SK-N-SH (cell line): ENCODE measurements around the gene DNAJC1. TPM values are rescaled to one million over a fixed set of nuclear protein-coding genes. Genes with fewer than 3 reads are reported as not detected.

Source experiments
- CTCF ChIA-PET: fragments of 300-600, 350-600 bp; formaldehyde crosslinking; extraction: SDS; loops from one replicate; lab custom pipeline; 2021; lab: Yijun Ruan, JAX
- POLR2A ChIA-PET: fragments of 350-600 bp; sonication (Branson Sonifier 250); formaldehyde crosslinking; extraction: SDS; loops from one replicate; lab custom pipeline; 2020; ENCODE audit warnings: antibody characterized with exemption, inconsistent platforms; lab: Yijun Ruan, JAX
- DNase-seq: peaks from one replicate; pipeline ENCODE4 v3.0.0; 2012
- H2AFZ ChIP-seq: fragments of 200-600 bp; sonication (generic); 2 replicates; pipeline ENCODE4 v1.8.1; 2016; ENCODE audit warnings: antibody characterized with exemption, mild to moderate bottlenecking, low read depth
- H3F3A ChIP-seq: fragments of 200-600 bp; sonication (generic); replicated peaks from 2 replicates; pipeline ENCODE3; 2016; ENCODE audit warnings: antibody characterized with exemption, mild to moderate bottlenecking; ENCODE audit not compliant: insufficient read depth
- H3K27ac ChIP-seq, 2 experiments: fragments of 200-500 bp in 1 of 2; fragments of 200-600 bp in 1 of 2; sonication (Bioruptor generic) in 1 of 2; sonication (generic), shearing (Covaris generic) in 1 of 2; 2 replicates each; pipeline versions ENCODE4 v1.5.1 to v1.6.1; 2014 to 2016; ENCODE audit warnings: low read depth in 2 of 2, inconsistent platforms in 1 of 2, low read length in 1 of 2, mild to moderate bottlenecking in 1 of 2, mixed read lengths in 1 of 2
- H3K27me3 ChIP-seq: fragments of 200-600 bp; sonication (generic), shearing (Covaris generic); 2 replicates; pipeline ENCODE4 v1.6.1; 2016; ENCODE audit warnings: mixed run types; ENCODE audit not compliant: insufficient read depth
- H3K36me3 ChIP-seq, 2 experiments: fragments of 200-500 bp in 1 of 2; fragments of 200-600 bp in 1 of 2; sonication (Bioruptor generic) in 1 of 2; sonication (generic) in 1 of 2; replicated peaks in 1 of 2; 2 replicates each; pipeline versions ENCODE3 to v1.5.1; 2014 to 2016; ENCODE audit warnings: low read length in 1 of 2, mild to moderate bottlenecking in 1 of 2; ENCODE audit not compliant: insufficient read depth in 2 of 2, control insufficient read depth in 1 of 2
- H3K4me1 ChIP-seq, 2 experiments: fragments of 200-500 bp in 1 of 2; fragments of 200-600 bp in 1 of 2; sonication (Bioruptor generic) in 1 of 2; sonication (generic), shearing (Covaris generic) in 1 of 2; 2 replicates each; pipeline versions ENCODE4 v1.5.1 to v1.6.1; 2014 to 2016; ENCODE audit warnings: low read depth in 1 of 2, low read length in 1 of 2, mixed run types in 1 of 2; ENCODE audit not compliant: insufficient read depth in 2 of 2, control insufficient read depth in 1 of 2
- H3K4me2 ChIP-seq: fragments of 200-600 bp; sonication (generic), shearing (Covaris generic); 2 replicates; pipeline ENCODE4 v1.6.1; 2017; ENCODE audit warnings: mixed run types
- H3K4me3 ChIP-seq, 2 experiments: fragments of 200-500 bp in 1 of 2; fragments of 200-600 bp in 1 of 2; sonication (Bioruptor generic) in 1 of 2; sonication (generic), shearing (Covaris generic) in 1 of 2; 2 replicates each; pipeline versions ENCODE4 v1.5.1 to v1.8.1; 2014 to 2016; ENCODE audit warnings: low read depth in 2 of 2, inconsistent platforms in 1 of 2, low read length in 1 of 2, mild to moderate bottlenecking in 1 of 2, mixed read lengths in 1 of 2, moderate library complexity in 1 of 2
- H3K79me2 ChIP-seq: fragments of 200-600 bp; sonication (generic); 2 replicates; pipeline ENCODE4 v1.8.1; 2017; ENCODE audit warnings: mild to moderate bottlenecking; ENCODE audit not compliant: insufficient read depth
- H3K9ac ChIP-seq: fragments of 200-600 bp; sonication (generic); 2 replicates; pipeline ENCODE4 v1.6.1; 2017; ENCODE audit warnings: mixed run types
- H3K9me2 ChIP-seq: fragments of 200-600 bp; sonication (generic); 2 replicates; pipeline ENCODE4 v1.6.1; 2017; ENCODE audit warnings: mixed run types
- H3K9me3 ChIP-seq: fragments of 200-600 bp; sonication (generic); 2 replicates; pipeline ENCODE4 v1.6.1; 2017; ENCODE audit warnings: mixed run types, mild to moderate bottlenecking, moderate library complexity
- H4K20me1 ChIP-seq: fragments of 200-600 bp; sonication (generic); 2 replicates; pipeline ENCODE4 v1.6.1; 2017; ENCODE audit warnings: mild to moderate bottlenecking, mixed run types; ENCODE audit not compliant: insufficient read depth
- EP300 ChIP-seq, 2 experiments: IDR thresholded peaks; 2 replicates each; pipeline versions ENCODE4 v1.4.0 to v1.6.1; 2012; ENCODE audit warnings: borderline replicate concordance in 1 of 2, low read depth in 1 of 2, low read length in 1 of 2
- EZH2phosphoT487 ChIP-seq: fragments of 200-600 bp; sonication (generic); IDR thresholded peaks from 2 replicates; pipeline ENCODE4 v1.6.1; 2017; ENCODE audit warnings: low read depth, mixed run types, mild to moderate bottlenecking, antibody characterized with exemption, moderate library complexity, borderline replicate concordance
- FOXJ3 ChIP-seq: sonication (generic); formaldehyde crosslinking; IDR thresholded peaks from 2 replicates; pipeline ENCODE4 v1.5.1; 2020; ENCODE audit warnings: mild to moderate bottlenecking, missing genetic modification reagents
- FOXM1 ChIP-seq: IDR thresholded peaks from 2 replicates; pipeline ENCODE4 v1.4.0; 2012; ENCODE audit warnings: low read depth, mild to moderate bottlenecking
- JUND ChIP-seq: IDR thresholded peaks from 2 replicates; pipeline ENCODE4 v1.4.0; 2012
- MEF2A ChIP-seq: IDR thresholded peaks from 2 replicates; pipeline ENCODE4 v1.4.0; 2012; ENCODE audit warnings: low read depth, borderline replicate concordance
- POLR2AphosphoS5 ChIP-seq: IDR thresholded peaks from 2 replicates; pipeline ENCODE4 v1.6.1; 2012; ENCODE audit warnings: low read depth, low read length
- RAD21 ChIP-seq: IDR thresholded peaks from 2 replicates; pipeline ENCODE4 v1.6.1; 2012; ENCODE audit warnings: mild to moderate bottlenecking, low read length
- REST ChIP-seq: IDR thresholded peaks from 2 replicates; pipeline ENCODE4 v1.6.1; 2012; ENCODE audit warnings: mild to moderate bottlenecking, low read depth, low read length, moderate library complexity
- RFX5 ChIP-seq: IDR thresholded peaks from 2 replicates; pipeline ENCODE4 v1.6.1; 2012; ENCODE audit warnings: mild to moderate bottlenecking, improper control_type of control experiment, low read length
- SIN3A ChIP-seq: IDR thresholded peaks from 2 replicates; pipeline ENCODE4 v1.6.1; 2012; ENCODE audit warnings: low read depth, mild to moderate bottlenecking, low read length, moderate library complexity, borderline replicate concordance
- TAF1 ChIP-seq: IDR thresholded peaks from 2 replicates; pipeline ENCODE4 v1.6.1; 2012; ENCODE audit warnings: low read depth, mild to moderate bottlenecking, low read length, moderate library complexity, borderline replicate concordance
- TCF12 ChIP-seq: IDR thresholded peaks from 2 replicates; pipeline ENCODE4 v1.4.0; 2012
- TEAD4 ChIP-seq: IDR thresholded peaks from 2 replicates; pipeline ENCODE4 v1.4.0; 2012; ENCODE audit warnings: mild to moderate bottlenecking, borderline replicate concordance; ENCODE audit not compliant: insufficient read depth
- USF1 ChIP-seq: IDR thresholded peaks from 2 replicates; pipeline ENCODE4 v1.4.0; 2012; ENCODE audit warnings: low read depth, borderline replicate concordance
- USF2 ChIP-seq: fragments of 150-350 bp; IDR thresholded peaks from 2 replicates; pipeline ENCODE4 v1.6.1; 2017; ENCODE audit warnings: antibody characterized with exemption, low read length, low read depth, borderline replicate concordance
- WGBS: methylation state at CpG from one replicate; pipeline ENCODE4 v1.1.6; 2017; ENCODE audit warnings: low lambda C conversion rate; 5-methylcytosine and 5-hydroxymethylcytosine counted together
- polyA plus RNA-seq, 3 experiments: library from polyadenylated mRNA; depleted of rRNA; stranded (reverse); fragments of >200 nt; gene quantifications; 2 replicates each; pipeline ENCODE4 v1.2.3, GENCODE V29; 2012

The DNAJC1 gene
- polyA plus RNA-seq, 1 of the 3 experiments (the other 2 are of a cell fraction): 9.3 TPM

GRCh38 chr10:21733710-21734109 is 269.8 kb downstream of the DNAJC1 start:
- H3K27ac ChIP-seq: no peak overlapping the region; a peak in 1 of 4 replicates
- H2AFZ ChIP-seq: no peak overlapping the region
- no peak overlapping the region for H3K9ac ChIP-seq
- H3K4me3 ChIP-seq: no peak overlapping the region
- ChIA-PET POLR2A (no interaction called here), CTCF (interaction anchor here (0.7 to 6.3 kb wide), 6 partner anchors 38 to 244 kb away, joined by 3 to 73 read pairs (median 4); no protein-coding TSS in a partner anchor)
- no peaks in the 10 kb centered on the region for H4K20me1 ChIP-seq
- H3K27me3 ChIP-seq: no peaks in the 10 kb centered on the region
- TF ChIP-seq FOXJ3 (CRISPR knock-in tag) (no peak), FOXM1 (no peak), SIN3A (no peak), RAD21 (no peak), EZH2phosphoT487 (no peak), MEF2A (no peak), USF2 (no peak), REST (no peak), EP300 (IDR thresholded peaks at IDR 0.05; ENCODE audit: borderline replicate concordance in 1 of 2, low read depth in 1 of 2, low read length in 1 of 2) (no peak), POLR2AphosphoS5 (no peak), USF1 (no peak), TAF1 (no peak), RFX5 (no peak), TEAD4 (no peak), JUND (no peak), TCF12 (no peak)
- TF ChIP-seq, all 33 proteins: peak for 0
- Histone ChIP-seq H3K4me2 (no peak overlapping the region), H3K36me3 (peaks cover 48 to 52% of the 10 kb centered on the region in 2 experiments), H3K4me1 (peaks cover 7 to 22% of the 10 kb centered on the region in 2 experiments; a peak in 3 of 4 replicates), H3F3A (peaks cover 10% of the 10 kb centered on the region), H3K9me2 (no peaks in the 10 kb centered on the region), H3K9me3 (no peaks in the 10 kb centered on the region), H3K79me2 (peaks cover 10% of the 10 kb centered on the region; the same call in 1 of the 2 replicates)
- 78% methylated on average over 6 of the region's 6 CpGs for WGBS
- DNase-seq: no peak
